ENCODE measurements around the gene FAM124B. TPM values are rescaled to one million over a fixed set of nuclear protein-coding genes. Genes with fewer than 3 reads are reported as not detected.

Gene FAM124B
- total RNA-seq, 6 donors from 2014 or later: 1.5 to 3.5 (median 2.1) TPM

DNA sequence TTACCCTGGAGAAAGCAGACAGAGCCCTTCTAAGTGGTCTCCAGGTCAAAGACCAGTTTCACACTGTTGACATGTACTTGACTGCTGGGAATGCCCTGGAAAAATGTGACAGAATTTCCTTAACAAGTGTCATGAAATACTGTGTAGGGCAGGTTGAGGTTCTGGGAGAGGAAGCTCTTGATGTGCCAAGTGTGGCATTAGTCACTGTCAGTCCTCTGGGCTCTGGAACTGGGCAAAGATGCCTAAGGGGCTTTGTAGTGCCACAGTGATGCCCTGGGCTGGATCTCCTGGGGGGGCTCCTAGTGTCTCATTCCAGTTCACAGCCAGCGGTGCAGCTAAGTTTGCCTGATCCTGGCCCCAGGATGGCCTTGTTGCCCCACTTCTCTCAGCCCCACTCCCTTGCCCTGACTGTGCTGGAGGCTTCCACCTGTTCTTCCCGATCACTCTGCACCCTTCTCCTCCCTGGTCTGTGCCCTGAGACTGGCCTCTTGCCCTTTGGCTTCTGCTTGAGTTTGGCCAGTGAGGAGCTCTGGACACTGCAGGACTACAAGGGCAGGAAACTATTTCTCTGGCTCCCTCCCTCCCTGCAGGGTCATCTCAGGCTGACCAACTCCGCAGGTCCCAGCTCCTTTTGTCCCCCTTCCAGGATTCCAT, 27.0 kb upstream of the FAM124B start:
- Histone ChIP-seq H3K27ac (no peak overlapping the region), H3K4me3 (no peak overlapping the region), H3K27me3 (no peaks in the 10 kb centered on the region), H3K36me3 (no peaks in the 10 kb centered on the region), H3K9me3 (no peaks in the 10 kb centered on the region), H3K4me1 (no peaks in the 10 kb centered on the region)
- DNase-seq (no peak), ATAC-seq (ENCODE audit: low FRiP score in 2 of 2) (no peak)
- no peak for TF ChIP-seq EP300 (IDR thresholded peaks at IDR 0.05)
- TF ChIP-seq POLR2AphosphoS5 (IDR thresholded peaks at IDR 0.05): no peak
- TF ChIP-seq POLR2A (IDR thresholded peaks at IDR 0.05): no peak
- TF ChIP-seq, protein P1, sequence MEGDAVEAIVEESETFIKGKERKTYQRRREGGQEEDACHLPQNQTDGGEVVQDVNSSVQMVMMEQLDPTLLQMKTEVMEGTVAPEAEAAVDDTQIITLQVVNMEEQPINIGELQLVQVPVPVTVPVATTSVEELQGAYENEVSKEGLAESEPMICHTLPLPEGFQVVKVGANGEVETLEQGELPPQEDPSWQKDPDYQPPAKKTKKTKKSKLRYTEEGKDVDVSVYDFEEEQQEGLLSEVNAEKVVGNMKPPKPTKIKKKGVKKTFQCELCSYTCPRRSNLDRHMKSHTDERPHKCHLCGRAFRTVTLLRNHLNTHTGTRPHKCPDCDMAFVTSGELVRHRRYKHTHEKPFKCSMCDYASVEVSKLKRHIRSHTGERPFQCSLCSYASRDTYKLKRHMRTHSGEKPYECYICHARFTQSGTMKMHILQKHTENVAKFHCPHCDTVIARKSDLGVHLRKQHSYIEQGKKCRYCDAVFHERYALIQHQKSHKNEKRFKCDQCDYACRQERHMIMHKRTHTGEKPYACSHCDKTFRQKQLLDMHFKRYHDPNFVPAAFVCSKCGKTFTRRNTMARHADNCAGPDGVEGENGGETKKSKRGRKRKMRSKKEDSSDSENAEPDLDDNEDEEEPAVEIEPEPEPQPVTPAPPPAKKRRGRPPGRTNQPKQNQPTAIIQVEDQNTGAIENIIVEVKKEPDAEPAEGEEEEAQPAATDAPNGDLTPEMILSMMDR (IDR thresholded peaks at IDR 0.05): no peak
- WGBS, 2 donors: 46 to 63% methylated on average over 2 to 3 of the region's 3 CpGs

DNA sequence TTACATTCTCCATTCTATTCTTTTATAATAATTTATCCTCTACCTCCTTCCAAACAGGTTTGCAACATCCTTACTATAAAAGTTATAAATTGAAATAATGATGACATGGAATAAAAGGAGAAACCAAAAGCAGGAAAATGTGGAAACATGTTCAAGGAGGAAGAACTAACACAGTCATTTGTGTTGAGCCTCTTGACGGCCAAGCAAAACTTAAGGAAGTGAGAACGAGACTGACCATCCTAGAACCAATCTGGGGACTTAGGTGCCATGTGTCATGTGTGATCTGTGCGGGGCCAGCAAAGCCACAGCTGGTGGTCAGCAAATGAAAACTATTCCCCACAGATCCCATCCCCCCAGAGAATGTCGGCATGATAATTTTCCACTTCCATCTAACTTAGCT, 25.6 kb upstream of the FAM124B start:
- Histone ChIP-seq H3K27ac (no peak overlapping the region), H3K27me3 (no peaks in the 10 kb centered on the region), H3K9me3 (no peaks in the 10 kb centered on the region), H3K36me3 (no peaks in the 10 kb centered on the region), H3K4me3 (no peak overlapping the region), H3K4me1 (no peaks in the 10 kb centered on the region)
- 71 to 72% methylated on average over 4 of the region's 4 CpGs for WGBS, 2 donors
- TF ChIP-seq, protein P1 (IDR thresholded peaks at IDR 0.05): no peak
- no peak for TF ChIP-seq POLR2A (IDR thresholded peaks at IDR 0.05)
- TF ChIP-seq POLR2AphosphoS5 (IDR thresholded peaks at IDR 0.05): no peak
- no peak for TF ChIP-seq EP300 (IDR thresholded peaks at IDR 0.05)
- ATAC-seq (ENCODE audit: low FRiP score in 2 of 2) (no peak), DNase-seq (no peak)

DNA sequence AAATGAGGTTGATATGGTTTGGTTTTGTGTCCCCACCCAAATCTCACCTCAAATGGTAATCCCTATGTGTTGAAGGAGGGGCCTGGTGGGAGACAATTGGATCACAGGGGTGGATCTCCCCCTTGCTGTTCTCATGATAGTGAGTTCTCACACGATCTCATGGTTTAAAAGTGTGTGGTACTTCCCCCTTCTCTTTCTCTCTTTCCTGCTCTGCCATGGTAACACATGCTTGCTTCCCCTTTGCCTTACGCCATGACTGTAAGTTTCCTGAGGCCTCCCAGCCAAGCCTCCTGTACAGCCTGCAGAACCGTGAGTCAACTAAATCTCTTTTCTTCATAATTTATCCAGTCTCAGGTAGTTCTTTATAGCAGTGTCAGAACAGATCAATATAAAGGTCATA, 24.7 kb upstream of the FAM124B start:
- H3K4me3 ChIP-seq: no peak overlapping the region
- no peaks in the 10 kb centered on the region for H3K36me3 ChIP-seq
- ATAC-seq (ENCODE audit: low FRiP score in 2 of 2) (no peak), DNase-seq (no peak)
- H3K27ac ChIP-seq: no peak overlapping the region
- TF ChIP-seq POLR2A (IDR thresholded peaks at IDR 0.05) (no peak), POLR2AphosphoS5 (IDR thresholded peaks at IDR 0.05) (no peak), EP300 (IDR thresholded peaks at IDR 0.05) (no peak)
- TF ChIP-seq, protein P1 (IDR thresholded peaks at IDR 0.05): no peak
- no peaks in the 10 kb centered on the region for H3K27me3 ChIP-seq
- 46 to 63% methylated on average over 3 of the region's 3 CpGs for WGBS, 2 donors
- no peaks in the 10 kb centered on the region for H3K4me1 ChIP-seq
- H3K9me3 ChIP-seq: no peaks in the 10 kb centered on the region

DNA sequence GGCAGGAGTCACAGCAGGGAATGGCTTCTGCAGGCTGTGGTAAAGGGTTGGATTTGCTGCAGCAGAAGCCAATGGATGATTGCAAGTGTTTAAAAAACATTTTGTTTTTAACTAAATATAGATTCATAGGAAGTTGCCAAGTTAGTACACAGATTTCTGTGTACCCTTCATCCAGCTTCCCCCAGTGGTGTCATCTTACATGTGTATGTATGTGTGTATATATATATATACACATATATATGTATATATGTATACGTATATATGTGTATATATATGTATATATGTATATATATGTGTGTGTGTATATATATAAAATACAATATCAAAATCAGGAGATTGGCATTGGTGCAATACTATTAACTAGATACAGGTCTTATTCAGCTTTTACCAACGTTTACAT, 19.2 kb upstream of the FAM124B start:
- DNase-seq (no peak), ATAC-seq (ENCODE audit: low FRiP score in 2 of 2) (no peak)
- TF ChIP-seq POLR2A (IDR thresholded peaks at IDR 0.05): no peak
- TF ChIP-seq EP300 (IDR thresholded peaks at IDR 0.05): no peak
- no peak for TF ChIP-seq POLR2AphosphoS5 (IDR thresholded peaks at IDR 0.05)
- TF ChIP-seq, protein P1 (IDR thresholded peaks at IDR 0.05): no peak

DNA sequence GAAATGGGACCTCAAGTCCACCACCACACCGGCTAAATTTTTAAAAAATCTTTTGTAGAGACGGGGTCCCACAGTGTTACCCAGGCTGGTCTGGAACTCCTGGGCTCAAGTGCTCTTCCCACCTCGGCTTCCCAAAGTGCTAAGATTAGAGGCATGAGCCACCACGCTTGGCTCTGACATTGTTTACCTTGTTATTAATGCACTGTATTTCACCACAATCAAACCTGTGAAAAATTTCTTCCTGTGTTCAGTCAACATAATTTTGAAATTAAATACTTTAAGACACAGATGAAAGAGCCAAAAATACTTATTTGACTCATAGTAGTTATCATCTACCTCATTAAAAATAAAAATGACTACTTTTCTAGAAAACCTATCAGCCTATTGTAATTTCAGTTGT, 16.0 kb upstream of the FAM124B start:
- Histone ChIP-seq H3K36me3 (no peaks in the 10 kb centered on the region), H3K9me3 (no peaks in the 10 kb centered on the region), H3K27me3 (no peaks in the 10 kb centered on the region), H3K4me1 (no peaks in the 10 kb centered on the region), H3K4me3 (no peak overlapping the region), H3K27ac (no peak overlapping the region)
- TF ChIP-seq POLR2A (IDR thresholded peaks at IDR 0.05) (no peak), POLR2AphosphoS5 (IDR thresholded peaks at IDR 0.05) (no peak), EP300 (IDR thresholded peaks at IDR 0.05) (no peak)
- TF ChIP-seq, protein P1 (IDR thresholded peaks at IDR 0.05): no peak
- ATAC-seq (ENCODE audit: low FRiP score in 2 of 2): no peak
- 71 to 78% methylated on average over 4 of the region's 4 CpGs for WGBS, 2 donors
- DNase-seq: no peak

More for the DNA sequence above, 19.2 kb upstream of the FAM124B start:
- H3K27me3 ChIP-seq: no peaks in the 10 kb centered on the region
- no peaks in the 10 kb centered on the region for H3K36me3 ChIP-seq
- no peaks in the 10 kb centered on the region for H3K4me1 ChIP-seq
- H3K27ac ChIP-seq: no peak overlapping the region
- H3K9me3 ChIP-seq: no peaks in the 10 kb centered on the region
- WGBS, 2 donors: 71 to 89% methylated on average over 2 of the region's 2 CpGs
- no peak overlapping the region for H3K4me3 ChIP-seq
